ENCODE results near the gene CHPF2. TPM values are rescaled to one million over a fixed set of nuclear protein-coding genes. Genes with fewer than 3 reads are reported as not detected.

CHPF2 gene
- total RNA-seq, 1 experiment from 2014 or later, result 31.1 TPM

- peak; percentile 94 for DNase-seq (ENCODE audit: low spot score)
- in situ Hi-C loops (cut with HindIII; ENCODE audit: low sequenced_read_pairs), result no loop called here
Measured at GRCh38 chr7:151275813-151276577, 43.7 kb downstream of the CHPF2 start.

- in situ Hi-C loops (cut with HindIII; ENCODE audit: low sequenced_read_pairs), result no loop called here
- DNase-seq (ENCODE audit: low spot score), result peak; percentile 86
Measured at GRCh38 chr7:151276666-151277590, 44.6 kb downstream of the CHPF2 start.

- DNase-seq (ENCODE audit: low spot score), result no peak
- in situ Hi-C loops (cut with HindIII; ENCODE audit: low sequenced_read_pairs), result no loop called here
Measured at GRCh38 chr7:151277631-151278030, 45.3 kb downstream of the CHPF2 start.

- no peak for DNase-seq (ENCODE audit: low spot score)
- in situ Hi-C loops (cut with HindIII; ENCODE audit: low sequenced_read_pairs), result no loop called here
Measured at GRCh38 chr7:151278949-151279348, 46.7 kb downstream of the CHPF2 start.

- DNase-seq (ENCODE audit: low spot score), result no peak
- in situ Hi-C loops (cut with HindIII; ENCODE audit: low sequenced_read_pairs), result no loop called here
Measured at GRCh38 chr7:151279868-151280267, 47.6 kb downstream of the CHPF2 start.

GRCh38 chr7:151280388-151281019 lies 48.2 kb downstream of the CHPF2 start:
- in situ Hi-C loops (cut with HindIII; ENCODE audit: low sequenced_read_pairs), result no loop called here
- DNase-seq (ENCODE audit: low spot score), result no peak

GRCh38 chr7:151281686-151282085 lies 49.4 kb downstream of the CHPF2 start:
- in situ Hi-C loops (cut with HindIII; ENCODE audit: low sequenced_read_pairs), result no loop called here
- no peak for DNase-seq (ENCODE audit: low spot score)

GRCh38 chr7:151282111-151282510 lies 49.8 kb downstream of the CHPF2 start:
- in situ Hi-C loops (cut with HindIII; ENCODE audit: low sequenced_read_pairs), result no loop called here

GRCh38 chr7:151283302-151283701 lies 51.0 kb downstream of the CHPF2 start:
- DNase-seq (ENCODE audit: low spot score), result no peak

More at GRCh38 chr7:151282111-151282510, 49.8 kb downstream of the CHPF2 start:
- DNase-seq (ENCODE audit: low spot score), result no peak

GRCh38 chr7:151286148-151286547 lies 53.9 kb downstream of the CHPF2 start:
- DNase-seq (ENCODE audit: low spot score), result no peak
- in situ Hi-C loops (cut with HindIII; ENCODE audit: low sequenced_read_pairs), result no loop called here

More at GRCh38 chr7:151283302-151283701, 51.0 kb downstream of the CHPF2 start:
- in situ Hi-C loops (cut with HindIII; ENCODE audit: low sequenced_read_pairs), result no loop called here

Other genes starting within 250 kb of the CHPF2 start
- 34.5 and 41.6 TPM in 2 replicates for gene NOS3, start 241.5 kb upstream of the CHPF2 start, total RNA-seq (2014; rRNA removed; shearing (Covaris generic))
- gene ATG9B, start 208.0 kb upstream of the CHPF2 start, total RNA-seq (2014; rRNA removed; shearing (Covaris generic)), result 0.34 and 0.49 TPM in 2 replicates
- gene ABCB8, start 204.0 kb upstream of the CHPF2 start, total RNA-seq (2014; rRNA removed; shearing (Covaris generic)), result 34.0 and 57.0 TPM in 2 replicates
- gene ASIC3, start 184.0 kb upstream of the CHPF2 start, total RNA-seq (2014; rRNA removed; shearing (Covaris generic)), result not detected in 2 replicates
- gene CDK5, start 174.6 kb upstream of the CHPF2 start, total RNA-seq (2014; rRNA removed; shearing (Covaris generic)), result 18.5 and 25.3 TPM in 2 replicates
- 363 and 382 TPM in 2 replicates for gene SLC4A2, start 172.9 kb upstream of the CHPF2 start, total RNA-seq (2014; rRNA removed; shearing (Covaris generic))
- gene FASTK, start 151.7 kb upstream of the CHPF2 start, total RNA-seq (2014; rRNA removed; shearing (Covaris generic)), result 57.2 and 62.9 TPM in 2 replicates
- 94.3 and 112 TPM in 2 replicates for gene TMUB1, start 149.0 kb upstream of the CHPF2 start, total RNA-seq (2014; rRNA removed; shearing (Covaris generic))
- gene AGAP3, start 146.0 kb upstream of the CHPF2 start, total RNA-seq (2014; rRNA removed; shearing (Covaris generic)), result 49.4 and 51.9 TPM in 2 replicates
- gene GBX1, start 64.8 kb upstream of the CHPF2 start, total RNA-seq (2014; rRNA removed; shearing (Covaris generic)), result 0.37 TPM in 1 of 2 replicates, not detected in the other
- not detected in 2 replicates for gene ASB10, start 45.2 kb upstream of the CHPF2 start, total RNA-seq (2014; rRNA removed; shearing (Covaris generic))
- not detected in 2 replicates for gene H2BK1, start 22.0 kb upstream of the CHPF2 start, total RNA-seq (2014; rRNA removed; shearing (Covaris generic))
- 63.0 and 99.0 TPM in 2 replicates for gene ABCF2, start 5.3 kb upstream of the CHPF2 start, total RNA-seq (2014; rRNA removed; shearing (Covaris generic))
- gene SMARCD3, start 16.2 kb downstream of the CHPF2 start, total RNA-seq (2014; rRNA removed; shearing (Covaris generic)), result 65.7 and 68.2 TPM in 2 replicates
- 41.8 and 59.0 TPM in 2 replicates for gene NUB1, start 109.3 kb downstream of the CHPF2 start, total RNA-seq (2014; rRNA removed; shearing (Covaris generic))
- 10.2 and 13.7 TPM in 2 replicates for gene WDR86, start 177.6 kb downstream of the CHPF2 start, total RNA-seq (2014; rRNA removed; shearing (Covaris generic))
- not detected in 2 replicates for gene CRYGN, start 207.7 kb downstream of the CHPF2 start, total RNA-seq (2014; rRNA removed; shearing (Covaris generic))